Measurements from ENCODE around the gene SLC12A8.

Gene SLC12A8

GRCh38 chr3:125045194-125045593, 167.4 kb downstream of the SLC12A8 start:
- H3K4me2 ChIP-seq (ENCODE audit: low read depth, low read length) = no peak overlapping the region
- no peak for DNase-seq
- no peak overlapping the region for H2AFZ ChIP-seq (ENCODE audit: low read length)
- H3F3A ChIP-seq (ENCODE audit: insufficient read depth, low read length) = no peaks in the 10 kb centered on the region
- no peaks in the 10 kb centered on the region for H3K36me3 ChIP-seq (replicated peaks; ENCODE audit: insufficient read depth, low read length)
- H3K9ac ChIP-seq (ENCODE audit: low read length) = no peak overlapping the region
- no peaks in the 10 kb centered on the region for H3K4me1 ChIP-seq (ENCODE audit: low read length)
- H3K27ac ChIP-seq (ENCODE audit: low read length) = no peak overlapping the region
- no peaks in the 10 kb centered on the region for H3K79me2 ChIP-seq (ENCODE audit: low read length)
- H3K27me3 ChIP-seq (replicated peaks; ENCODE audit: insufficient read depth, low read length) = no peaks in the 10 kb centered on the region
- TF ChIP-seq EZH2 (optimal IDR thresholded peaks at IDR 0.05; ENCODE audit: low read depth, low read length) = no peak
- TF ChIP-seq EZH2phosphoT487 (IDR thresholded peaks at IDR 0.05; ENCODE audit: low read length) = no peak
- TF ChIP-seq CTCF (IDR thresholded peaks at IDR 0.05; ENCODE audit: low read length) = no peak
- no peaks in the 10 kb centered on the region for H3K9me3 ChIP-seq (replicated peaks; ENCODE audit: insufficient read depth, low read length)
- no peak overlapping the region for H3K4me3 ChIP-seq (ENCODE audit: low read length)
- no peaks in the 10 kb centered on the region for H4K20me1 ChIP-seq (ENCODE audit: insufficient read depth, low read length)
- no peaks in the 10 kb centered on the region for H3K9me2 ChIP-seq (replicated peaks; ENCODE audit: insufficient read depth, low read length)

GRCh38 chr3:125043599-125044151, 168.9 kb downstream of the SLC12A8 start:
- Histone ChIP-seq H3K4me3 (ENCODE audit: low read length) (no peak overlapping the region), H3K79me2 (ENCODE audit: low read length) (no peaks in the 10 kb centered on the region), H3K4me2 (ENCODE audit: low read depth, low read length) (no peak overlapping the region), H3K9me2 (replicated peaks; ENCODE audit: insufficient read depth, low read length) (no peaks in the 10 kb centered on the region), H3K27ac (ENCODE audit: low read length) (no peak overlapping the region), H4K20me1 (ENCODE audit: insufficient read depth, low read length) (no peaks in the 10 kb centered on the region), H3K36me3 (replicated peaks; ENCODE audit: insufficient read depth, low read length) (no peaks in the 10 kb centered on the region), H3K4me1 (ENCODE audit: low read length) (no peaks in the 10 kb centered on the region), H3K9me3 (replicated peaks; ENCODE audit: insufficient read depth, low read length) (no peaks in the 10 kb centered on the region), H3F3A (ENCODE audit: insufficient read depth, low read length) (no peaks in the 10 kb centered on the region), H3K27me3 (replicated peaks; ENCODE audit: insufficient read depth, low read length) (no peaks in the 10 kb centered on the region), H2AFZ (ENCODE audit: low read length) (no peak overlapping the region), H3K9ac (ENCODE audit: low read length) (no peak overlapping the region)
- no peak for TF ChIP-seq EZH2phosphoT487 (IDR thresholded peaks at IDR 0.05; ENCODE audit: low read length)
- TF ChIP-seq EZH2 (optimal IDR thresholded peaks at IDR 0.05; ENCODE audit: low read depth, low read length) = no peak
- TF ChIP-seq CTCF (IDR thresholded peaks at IDR 0.05; ENCODE audit: low read length) = no peak
- DNase-seq = no peak

- no peak overlapping the region for H3K9ac ChIP-seq (ENCODE audit: low read length)
- H3F3A ChIP-seq (ENCODE audit: insufficient read depth, low read length) = no peaks in the 10 kb centered on the region
- H3K4me3 ChIP-seq (ENCODE audit: low read length) = no peak overlapping the region
- H3K9me3 ChIP-seq (replicated peaks; ENCODE audit: insufficient read depth, low read length) = no peaks in the 10 kb centered on the region
- H3K27ac ChIP-seq (ENCODE audit: low read length) = no peak overlapping the region
- H4K20me1 ChIP-seq (ENCODE audit: insufficient read depth, low read length) = no peaks in the 10 kb centered on the region
- no peaks in the 10 kb centered on the region for H3K27me3 ChIP-seq (replicated peaks; ENCODE audit: insufficient read depth, low read length)
- H3K9me2 ChIP-seq (replicated peaks; ENCODE audit: insufficient read depth, low read length) = no peaks in the 10 kb centered on the region
- no peaks in the 10 kb centered on the region for H3K79me2 ChIP-seq (ENCODE audit: low read length)
- no peak overlapping the region for H3K4me2 ChIP-seq (ENCODE audit: low read depth, low read length)
- TF ChIP-seq CTCF (IDR thresholded peaks at IDR 0.05; ENCODE audit: low read length) = no peak
- TF ChIP-seq EZH2 (optimal IDR thresholded peaks at IDR 0.05; ENCODE audit: low read depth, low read length) = no peak
- no peak for TF ChIP-seq EZH2phosphoT487 (IDR thresholded peaks at IDR 0.05; ENCODE audit: low read length)
- H2AFZ ChIP-seq (ENCODE audit: low read length) = no peak overlapping the region
- no peak for DNase-seq
- no peaks in the 10 kb centered on the region for H3K4me1 ChIP-seq (ENCODE audit: low read length)
- no peaks in the 10 kb centered on the region for H3K36me3 ChIP-seq (replicated peaks; ENCODE audit: insufficient read depth, low read length)
These were observed 169.7 kb downstream of the SLC12A8 start for GRCh38 chr3:125042725-125043406.
